ENCODE results near the gene SMOC2. TPM values are rescaled to one million over a fixed set of nuclear protein-coding genes. Genes with fewer than 3 reads are reported as not detected.

SMOC2 gene, protein sequence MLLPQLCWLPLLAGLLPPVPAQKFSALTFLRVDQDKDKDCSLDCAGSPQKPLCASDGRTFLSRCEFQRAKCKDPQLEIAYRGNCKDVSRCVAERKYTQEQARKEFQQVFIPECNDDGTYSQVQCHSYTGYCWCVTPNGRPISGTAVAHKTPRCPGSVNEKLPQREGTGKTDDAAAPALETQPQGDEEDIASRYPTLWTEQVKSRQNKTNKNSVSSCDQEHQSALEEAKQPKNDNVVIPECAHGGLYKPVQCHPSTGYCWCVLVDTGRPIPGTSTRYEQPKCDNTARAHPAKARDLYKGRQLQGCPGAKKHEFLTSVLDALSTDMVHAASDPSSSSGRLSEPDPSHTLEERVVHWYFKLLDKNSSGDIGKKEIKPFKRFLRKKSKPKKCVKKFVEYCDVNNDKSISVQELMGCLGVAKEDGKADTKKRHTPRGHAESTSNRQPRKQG
- total RNA-seq = 61.1 TPM
- polyA plus RNA-seq = 176 TPM

DNA sequence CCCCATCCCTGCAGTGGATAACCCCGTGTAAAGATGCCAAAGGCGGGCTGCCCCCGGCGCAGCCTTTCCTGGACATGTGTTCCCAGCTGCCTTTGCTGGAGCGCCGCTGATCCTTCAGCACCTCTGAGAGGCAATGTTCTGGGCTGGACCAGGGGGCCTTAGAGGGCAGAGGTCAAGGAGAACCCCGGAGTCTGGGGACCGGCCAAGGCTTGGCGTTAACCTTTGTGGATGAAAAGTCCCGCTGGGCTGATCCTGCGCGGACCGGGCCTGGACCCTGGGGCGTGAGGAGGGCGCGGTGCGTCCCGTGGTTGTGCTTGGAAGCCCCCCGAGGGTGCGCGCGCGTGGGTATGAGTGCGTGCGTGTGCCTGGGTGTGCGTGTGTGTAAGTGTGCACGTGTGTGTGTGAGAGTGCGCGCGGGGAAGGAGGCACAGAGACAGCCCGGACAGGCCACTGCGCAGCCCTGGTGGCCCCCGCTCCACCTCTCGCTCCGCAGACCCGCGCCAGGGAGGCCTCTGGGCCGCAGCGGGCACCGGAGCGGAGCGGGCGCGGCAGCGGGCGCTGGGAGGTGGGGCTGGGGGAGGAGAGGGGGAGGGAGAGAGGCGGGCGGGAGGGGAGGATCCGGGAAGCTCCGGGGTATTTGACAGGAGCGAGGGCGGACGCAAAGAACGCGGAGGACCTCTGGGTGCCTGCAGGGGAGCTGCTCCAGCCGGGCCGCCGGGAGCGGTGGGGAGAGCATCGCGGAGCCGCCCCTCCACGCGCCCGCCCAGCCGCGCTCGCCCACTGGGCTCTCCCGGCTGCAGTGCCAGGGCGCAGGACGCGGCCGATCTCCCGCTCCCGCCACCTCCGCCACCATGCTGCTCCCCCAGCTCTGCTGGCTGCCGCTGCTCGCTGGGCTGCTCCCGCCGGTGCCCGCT lies at the start of gene SMOC2:
TSS of gene SMOC2 (plus strand) at position 665 of the 914 bp plus-strand sequence. CDS start at position 852, 187 bp downstream.
- 2% methylated on average over 80 of the region's 81 CpGs for WGBS
- H3K4me3 ChIP-seq (ENCODE audit: low read depth, low read length) = peak within 1 kb of the TSS; percentile 79
- no peak for DNase-seq (ENCODE audit: extremely low spot score)
- no peaks in the 10 kb centered on the region for H3K4me1 ChIP-seq (ENCODE audit: insufficient read depth)
- no peaks in the 10 kb centered on the region for H3K36me3 ChIP-seq (ENCODE audit: insufficient read depth)
- H3K27ac ChIP-seq (ENCODE audit: low read depth) = no peak within 1 kb of the TSS

DNA sequence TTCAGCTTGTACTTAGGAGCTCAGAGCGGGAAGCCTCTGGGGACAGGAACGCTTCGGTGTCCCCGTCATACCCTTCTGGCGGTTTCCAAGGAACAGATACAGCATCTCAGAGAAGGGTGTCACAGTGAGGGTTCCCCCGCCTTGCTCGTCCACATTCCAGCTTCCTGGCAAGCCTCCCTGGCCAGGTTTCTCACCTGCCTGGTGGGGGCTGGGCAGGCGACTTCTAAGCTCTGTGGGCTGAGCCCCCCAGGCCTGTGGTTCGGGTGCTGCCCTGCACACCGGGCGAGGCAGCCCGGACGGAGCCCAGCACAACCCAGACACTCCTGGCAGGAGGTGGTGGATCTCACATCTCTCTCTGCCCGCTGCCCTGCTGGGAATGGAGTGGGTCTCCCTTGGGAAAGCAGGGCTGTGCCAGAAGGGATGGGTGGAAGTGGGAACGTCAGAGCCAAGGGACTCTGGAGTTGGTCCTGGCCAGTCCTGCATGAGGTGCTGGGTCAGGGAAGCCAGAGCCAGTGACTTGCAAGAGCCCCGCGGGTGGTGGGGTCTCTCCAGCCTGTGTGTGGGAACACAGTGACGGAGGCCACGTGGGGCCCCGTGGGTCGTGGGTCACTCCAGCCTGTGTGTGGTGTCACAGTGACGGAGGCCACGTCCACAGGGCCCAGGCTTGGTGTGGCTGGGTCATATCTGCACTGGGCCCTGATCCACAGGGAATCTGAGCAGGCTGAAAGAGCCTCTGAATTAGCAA lies 47.7 kb upstream of the SMOC2 start:
- no peaks in the 10 kb centered on the region for H3K4me1 ChIP-seq (ENCODE audit: insufficient read depth)
- no peak overlapping the region for H3K27ac ChIP-seq (ENCODE audit: low read depth)
- H3K36me3 ChIP-seq (ENCODE audit: insufficient read depth) = no peaks in the 10 kb centered on the region
- no peak overlapping the region for H3K4me3 ChIP-seq (ENCODE audit: low read depth, low read length)
- no peak for DNase-seq (ENCODE audit: extremely low spot score)
- 90% methylated on average over 23 of the region's 23 CpGs for WGBS

DNA sequence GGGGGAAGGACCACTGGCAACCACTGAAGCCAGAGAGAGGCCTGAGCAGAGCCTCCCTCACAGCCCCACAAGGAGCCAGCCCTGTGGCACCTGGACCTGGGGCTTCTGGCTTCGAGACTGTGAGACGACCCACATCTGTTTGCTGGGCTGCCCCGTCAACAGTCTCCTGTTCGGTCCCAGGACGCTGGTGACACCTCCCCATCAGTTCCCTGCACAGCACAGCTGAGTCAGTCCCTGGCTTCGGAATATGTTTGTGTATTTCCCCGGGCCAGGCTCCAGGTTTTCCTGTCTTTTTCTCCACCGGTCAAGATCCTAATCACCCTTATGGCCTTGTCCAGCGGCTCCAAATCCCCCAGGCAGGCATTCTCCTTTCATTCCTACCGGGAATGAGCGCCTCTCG lies 46.4 kb upstream of the SMOC2 start:
- no peaks in the 10 kb centered on the region for H3K36me3 ChIP-seq (ENCODE audit: insufficient read depth)
- no peak overlapping the region for H3K27ac ChIP-seq (ENCODE audit: low read depth)
- H3K4me1 ChIP-seq (ENCODE audit: insufficient read depth) = no peaks in the 10 kb centered on the region
- DNase-seq (ENCODE audit: extremely low spot score) = no peak
- H3K4me3 ChIP-seq (ENCODE audit: low read depth, low read length) = no peak overlapping the region
- WGBS = 67% methylated on average over 12 of the region's 12 CpGs

DNA sequence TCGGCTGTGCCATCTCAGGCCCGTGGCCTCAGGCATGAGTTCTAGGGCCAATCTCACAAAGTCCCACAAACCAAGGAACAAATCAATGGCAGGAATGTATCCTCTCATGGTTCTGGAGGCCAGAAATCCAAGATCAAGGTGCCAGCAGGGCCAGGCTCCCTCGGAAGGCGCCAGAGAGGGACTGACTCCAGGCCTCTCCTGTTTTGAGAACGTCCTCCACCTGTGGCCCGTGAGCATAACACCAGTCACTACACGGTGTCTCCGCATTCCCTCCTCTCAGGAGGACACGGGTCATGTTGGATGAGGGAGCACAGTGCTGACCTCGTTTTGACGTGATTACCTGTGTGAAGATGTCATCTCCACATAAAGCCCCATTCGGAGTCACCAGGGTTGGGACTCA lies 45.0 kb upstream of the SMOC2 start:
- WGBS = 77% methylated on average over 12 of the region's 12 CpGs

DNA sequence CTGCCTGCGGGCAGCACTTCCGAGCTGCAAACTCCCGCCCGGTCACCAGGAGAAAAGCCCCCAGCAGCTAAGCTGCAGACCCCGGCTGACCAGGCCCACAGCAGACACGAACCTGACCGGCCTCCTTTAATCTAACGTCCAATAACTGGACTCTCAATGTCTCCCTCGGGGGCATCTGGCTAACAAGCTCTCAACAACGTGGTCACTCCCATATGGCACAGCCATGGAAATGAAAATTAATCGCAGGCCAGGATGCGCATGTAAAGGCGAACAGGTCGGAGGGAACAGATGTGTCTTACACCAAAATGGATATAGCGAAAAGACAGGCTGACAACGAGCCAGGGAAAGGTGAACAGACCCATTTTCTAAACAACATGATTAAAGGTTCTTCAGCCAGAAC lies 44.4 kb upstream of the SMOC2 start:
- no peak for DNase-seq (ENCODE audit: extremely low spot score)
- H3K4me1 ChIP-seq (ENCODE audit: insufficient read depth) = no peaks in the 10 kb centered on the region
- no peak overlapping the region for H3K27ac ChIP-seq (ENCODE audit: low read depth)
- no peak overlapping the region for H3K4me3 ChIP-seq (ENCODE audit: low read depth, low read length)
- 86% methylated on average over 16 of the region's 16 CpGs for WGBS
- no peaks in the 10 kb centered on the region for H3K36me3 ChIP-seq (ENCODE audit: insufficient read depth)

More for the DNA sequence above, 45.0 kb upstream of the SMOC2 start:
- no peak overlapping the region for H3K27ac ChIP-seq (ENCODE audit: low read depth)
- DNase-seq (ENCODE audit: extremely low spot score) = no peak
- H3K4me3 ChIP-seq (ENCODE audit: low read depth, low read length) = no peak overlapping the region
- H3K4me1 ChIP-seq (ENCODE audit: insufficient read depth) = no peaks in the 10 kb centered on the region
- no peaks in the 10 kb centered on the region for H3K36me3 ChIP-seq (ENCODE audit: insufficient read depth)

DNA sequence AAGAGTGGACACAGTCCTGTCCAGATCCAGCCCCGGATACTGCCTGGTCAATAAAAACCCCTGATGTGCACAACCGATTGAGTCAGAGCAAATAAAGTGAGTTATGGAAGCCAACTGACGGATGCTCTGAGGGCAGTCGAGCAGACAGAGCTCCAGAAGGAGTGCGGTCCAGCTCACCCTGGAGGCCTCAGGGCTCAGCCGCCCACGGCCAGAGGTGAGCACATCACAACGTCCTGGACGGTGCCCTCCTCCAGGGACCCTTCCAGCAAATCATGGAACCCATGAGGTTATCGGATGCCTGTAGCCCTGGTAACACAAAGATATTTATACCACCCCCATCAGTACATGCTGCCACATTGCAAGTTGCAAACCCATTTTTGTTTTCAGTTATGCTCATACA lies 44.0 kb upstream of the SMOC2 start:
- WGBS = 84% methylated on average over 10 of the region's 10 CpGs
- Histone ChIP-seq H3K36me3 (ENCODE audit: insufficient read depth) (no peaks in the 10 kb centered on the region), H3K27ac (ENCODE audit: low read depth) (no peak overlapping the region), H3K4me1 (ENCODE audit: insufficient read depth) (no peaks in the 10 kb centered on the region), H3K4me3 (ENCODE audit: low read depth, low read length) (no peak overlapping the region)
- no peak for DNase-seq (ENCODE audit: extremely low spot score)

DNA sequence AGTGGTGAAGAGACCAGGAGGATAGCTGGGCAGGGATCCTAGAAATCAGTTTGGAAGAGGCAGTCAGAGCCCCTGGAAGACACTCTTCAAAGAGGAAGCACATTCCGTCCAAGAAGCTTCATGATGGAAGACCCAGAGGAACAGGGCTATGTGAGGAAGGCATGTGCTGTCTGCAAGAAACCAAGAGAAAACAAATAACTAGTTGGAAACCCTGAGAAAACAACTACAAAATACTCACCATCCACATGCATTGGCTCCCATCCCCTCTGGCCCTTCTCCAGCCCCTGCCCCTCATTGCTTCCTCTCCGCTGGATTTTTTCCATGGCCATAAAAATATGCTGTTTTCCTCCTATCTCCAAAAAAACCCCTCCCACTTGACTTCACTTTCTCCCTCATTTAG lies 40.9 kb upstream of the SMOC2 start:
- Histone ChIP-seq H3K27ac (ENCODE audit: low read depth) (no peak overlapping the region), H3K36me3 (ENCODE audit: insufficient read depth) (no peaks in the 10 kb centered on the region), H3K4me1 (ENCODE audit: insufficient read depth) (no peaks in the 10 kb centered on the region), H3K4me3 (ENCODE audit: low read depth, low read length) (no peak overlapping the region)
- WGBS = 53% methylated on average over 2 of the region's 2 CpGs
- no peak for DNase-seq (ENCODE audit: extremely low spot score)

DNA sequence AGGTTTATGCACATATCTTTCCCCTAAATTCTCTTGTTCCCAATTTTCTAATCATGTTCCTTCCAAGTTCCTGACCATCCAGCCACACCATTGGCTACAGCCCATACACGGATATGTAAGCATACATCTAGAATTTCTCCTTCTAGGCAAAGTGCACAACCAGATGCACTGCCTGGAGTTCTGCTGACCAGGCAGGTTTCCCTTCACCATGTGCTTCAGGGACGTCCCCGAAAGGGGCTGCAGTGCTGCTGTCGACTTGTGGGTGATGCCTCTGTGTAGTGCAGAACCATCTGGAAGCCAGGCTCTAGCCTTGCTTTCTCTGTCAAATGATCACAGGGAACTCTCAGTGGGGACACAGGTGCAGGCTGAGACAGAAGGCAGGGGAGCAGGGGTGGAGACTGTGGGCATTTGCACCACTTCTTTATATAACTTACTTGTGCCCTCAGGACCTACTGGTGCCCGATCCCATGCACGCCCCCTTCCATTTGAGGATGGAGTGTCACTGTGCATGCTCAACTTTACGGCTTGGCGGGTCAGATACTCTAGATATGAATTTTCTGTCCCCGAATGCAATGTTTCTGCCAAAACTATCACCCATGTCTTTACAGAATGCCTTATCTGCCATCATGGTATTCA lies 37.5 kb upstream of the SMOC2 start:
- no peak for DNase-seq (ENCODE audit: extremely low spot score)
- no peak overlapping the region for H3K4me3 ChIP-seq (ENCODE audit: low read depth, low read length)
- H3K4me1 ChIP-seq (ENCODE audit: insufficient read depth) = no peaks in the 10 kb centered on the region
- 91% methylated on average over 9 of the region's 9 CpGs for WGBS
- no peak overlapping the region for H3K27ac ChIP-seq (ENCODE audit: low read depth)
- H3K36me3 ChIP-seq (ENCODE audit: insufficient read depth) = no peaks in the 10 kb centered on the region

DNA sequence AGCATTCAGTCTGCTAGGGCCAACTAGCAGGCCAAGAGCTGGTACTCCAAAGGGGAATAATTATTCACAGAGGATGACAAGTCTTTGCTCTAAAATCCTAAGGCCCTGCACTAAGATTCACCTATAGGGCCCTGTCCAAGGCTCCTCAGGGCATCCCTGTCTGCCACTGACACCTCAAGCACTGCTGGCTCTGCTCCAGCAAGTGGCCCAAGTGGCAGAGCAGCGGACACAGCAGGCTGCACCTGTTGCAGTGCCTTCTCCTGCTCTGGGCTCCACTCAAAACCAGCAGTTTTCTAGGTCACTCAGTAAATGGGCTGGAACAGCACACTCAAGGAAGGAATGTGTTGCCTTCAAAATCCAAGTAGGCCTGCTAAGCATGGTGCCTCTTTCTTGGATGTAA lies 36.4 kb upstream of the SMOC2 start:
- no peak overlapping the region for H3K27ac ChIP-seq (ENCODE audit: low read depth)

DNA sequence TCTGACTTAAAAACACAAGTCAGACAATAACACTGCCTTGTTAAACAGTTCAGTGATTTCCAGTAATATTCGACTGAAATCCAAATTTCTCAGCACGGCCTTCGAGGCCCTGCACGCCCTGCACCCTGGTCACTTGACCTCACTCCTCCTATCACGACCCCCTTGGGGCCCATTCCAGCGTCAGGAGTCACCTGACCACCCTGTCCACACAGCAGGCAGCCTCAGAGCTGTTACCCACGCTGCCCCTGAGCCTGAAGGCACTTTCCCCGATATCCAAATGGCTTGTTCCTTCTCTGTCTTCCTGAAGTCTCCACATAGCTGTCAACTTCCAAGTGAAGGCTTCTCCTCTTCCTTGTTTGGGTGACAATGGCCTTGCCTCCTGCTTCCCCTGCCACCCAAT lies 33.1 kb upstream of the SMOC2 start:
- H3K27ac ChIP-seq (ENCODE audit: low read depth) = no peak overlapping the region
- no peak overlapping the region for H3K4me3 ChIP-seq (ENCODE audit: low read depth, low read length)
- H3K36me3 ChIP-seq (ENCODE audit: insufficient read depth) = no peaks in the 10 kb centered on the region
- DNase-seq (ENCODE audit: extremely low spot score) = no peak
- WGBS = 86% methylated on average over 8 of the region's 8 CpGs
- no peaks in the 10 kb centered on the region for H3K4me1 ChIP-seq (ENCODE audit: insufficient read depth)

More for the DNA sequence above, 36.4 kb upstream of the SMOC2 start:
- H3K36me3 ChIP-seq (ENCODE audit: insufficient read depth) = no peaks in the 10 kb centered on the region
- no peak overlapping the region for H3K4me3 ChIP-seq (ENCODE audit: low read depth, low read length)
- no peaks in the 10 kb centered on the region for H3K4me1 ChIP-seq (ENCODE audit: insufficient read depth)
- WGBS = 90% methylated on average over 1 of the region's 1 CpG
- no peak for DNase-seq (ENCODE audit: extremely low spot score)

DNA sequence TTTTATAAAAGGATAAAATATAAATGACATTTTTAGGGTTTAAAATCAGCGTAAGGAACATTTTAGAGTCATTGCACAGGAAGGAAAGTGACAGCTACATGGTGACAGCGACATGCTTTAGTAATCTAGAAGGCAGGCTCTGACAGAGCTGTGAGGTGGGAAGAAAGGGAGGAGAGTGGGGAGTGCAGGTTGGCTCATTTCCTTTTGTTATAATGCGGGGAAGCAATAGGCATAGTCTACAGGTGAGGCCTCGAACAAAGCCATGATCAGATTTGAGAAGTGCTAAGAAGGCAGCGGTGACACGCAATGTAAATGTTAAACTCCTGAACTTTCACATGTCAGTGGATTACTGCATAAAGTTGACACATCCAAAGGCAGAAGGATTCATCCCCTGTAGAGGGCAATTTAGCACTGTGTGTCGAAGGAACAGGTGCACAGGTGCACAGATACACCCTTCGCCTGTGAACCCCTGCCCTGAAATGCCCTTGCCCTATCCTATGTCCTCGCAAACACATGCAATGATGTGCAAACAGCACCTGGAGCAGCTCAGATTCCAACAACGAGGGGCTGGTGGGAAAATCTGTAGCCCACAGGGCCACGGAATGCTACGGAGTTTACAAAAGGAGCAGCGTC lies 32.4 kb upstream of the SMOC2 start:
- H3K4me1 ChIP-seq (ENCODE audit: insufficient read depth) = no peaks in the 10 kb centered on the region
- WGBS = 92% methylated on average over 13 of the region's 13 CpGs
- no peaks in the 10 kb centered on the region for H3K36me3 ChIP-seq (ENCODE audit: insufficient read depth)
- no peak overlapping the region for H3K4me3 ChIP-seq (ENCODE audit: low read depth, low read length)
- no peak for DNase-seq (ENCODE audit: extremely low spot score)
- peak overlapping the region; percentile 14 for H3K27ac ChIP-seq (ENCODE audit: low read depth)

DNA sequence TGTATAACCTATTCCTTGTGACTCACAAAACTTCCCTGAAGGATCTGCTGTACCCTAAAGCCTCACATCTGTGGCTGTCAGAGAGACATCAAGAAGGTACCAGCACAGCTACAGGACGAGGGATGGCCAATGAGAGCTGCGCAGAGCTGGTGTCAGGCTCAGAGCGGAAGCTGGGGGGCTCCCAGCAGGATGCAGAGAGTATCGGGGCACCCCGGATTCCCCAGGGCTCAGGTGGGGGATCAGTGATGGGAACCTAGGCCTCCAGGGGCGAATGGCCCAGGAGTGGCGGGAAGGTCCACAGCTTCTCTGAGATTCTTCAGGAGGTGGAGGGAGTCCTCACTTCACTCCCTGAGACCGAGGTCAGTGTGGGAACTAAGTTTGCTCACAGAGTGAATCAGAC lies 30.9 kb upstream of the SMOC2 start:
- Histone ChIP-seq H3K27ac (ENCODE audit: low read depth) (no peak overlapping the region), H3K4me1 (ENCODE audit: insufficient read depth) (no peaks in the 10 kb centered on the region), H3K36me3 (ENCODE audit: insufficient read depth) (no peaks in the 10 kb centered on the region), H3K4me3 (ENCODE audit: low read depth, low read length) (no peak overlapping the region)
- 95% methylated on average over 8 of the region's 8 CpGs for WGBS
- no peak for DNase-seq (ENCODE audit: extremely low spot score)

Measured in urinary bladder (tissue), 4 donors.